Activated CD8-positive, alpha-beta memory T cell treated with anti-CD3 and anti-CD28 coated beads for 1 hour (primary cell): ENCODE results near the gene HPF1.
"Not testable (repeated sequence)": the region's sequence is repeated elsewhere in the genome, so short reads cannot be mapped to it uniquely, and the experiment has no call there.

ENCODE experiments used
- DNase-seq, 2 donors: peaks; one replicate each; pipeline ENCODE4 v3.0.0-alpha.2; 2020; ENCODE audit warnings: low read depth in 1 of 2; ENCODE audit errors: extremely low read depth in 1 of 2

Gene HPF1

GRCh38 chr4:169757575-169758184, at the start of gene HPF1:
Gene HPF1, minus strand, starts transcription at chr4:169757944. Its CDS starts 67 bp downstream, at chr4:169757877.
- peak; percentile 84 to 91 for DNase-seq

GRCh38 chr4:169806770-169807169, 49.0 kb upstream of the HPF1 start:
- DNase-seq = not testable (repeated sequence)

- no peak for DNase-seq
Observed at GRCh38 chr4:169803413-169803812, 45.7 kb upstream of the HPF1 start.

GRCh38 chr4:169802873-169803272, 45.1 kb upstream of the HPF1 start:
- no peak for DNase-seq

GRCh38 chr4:169800541-169800940, 42.8 kb upstream of the HPF1 start:
- DNase-seq = no peak

- DNase-seq = no peak
Observed at GRCh38 chr4:169799260-169799659, 41.5 kb upstream of the HPF1 start.

- no peak for DNase-seq
Observed at GRCh38 chr4:169795585-169795984, 37.8 kb upstream of the HPF1 start.

GRCh38 chr4:169791527-169792156, 33.9 kb upstream of the HPF1 start:
- DNase-seq = no peak

- DNase-seq = no peak
Observed at GRCh38 chr4:169791062-169791461, 33.3 kb upstream of the HPF1 start.

GRCh38 chr4:169774466-169775445, 17.0 kb upstream of the HPF1 start:
- no peak for DNase-seq

- no peak for DNase-seq
Observed at GRCh38 chr4:169773889-169774288, 16.1 kb upstream of the HPF1 start.

- not testable (repeated sequence) for DNase-seq
Observed at GRCh38 chr4:169771556-169772080, 13.9 kb upstream of the HPF1 start.

- no peak for DNase-seq
Observed at GRCh38 chr4:169770416-169770815, 12.7 kb upstream of the HPF1 start.

GRCh38 chr4:169768385-169768784, 10.6 kb upstream of the HPF1 start:
- DNase-seq = no peak

- DNase-seq = no peak
Observed at GRCh38 chr4:169766741-169767140, 9.0 kb upstream of the HPF1 start.

- no peak for DNase-seq
Observed at GRCh38 chr4:169765835-169766234, 8.1 kb upstream of the HPF1 start.

- DNase-seq = no peak
Observed at GRCh38 chr4:169761846-169762245, 4.1 kb upstream of the HPF1 start.

GRCh38 chr4:169758401-169758962, 738 bp upstream of the HPF1 start:
- no peak for DNase-seq

- DNase-seq = no peak
Observed at GRCh38 chr4:169756971-169757574, 671 bp downstream of the HPF1 start.

- DNase-seq = no peak
Observed at GRCh38 chr4:169745291-169745690, 12.5 kb downstream of the HPF1 start.

GRCh38 chr4:169744601-169745000, 13.1 kb downstream of the HPF1 start:
- no peak for DNase-seq
